ENCODE data around the gene ZNF410.

DNA sequence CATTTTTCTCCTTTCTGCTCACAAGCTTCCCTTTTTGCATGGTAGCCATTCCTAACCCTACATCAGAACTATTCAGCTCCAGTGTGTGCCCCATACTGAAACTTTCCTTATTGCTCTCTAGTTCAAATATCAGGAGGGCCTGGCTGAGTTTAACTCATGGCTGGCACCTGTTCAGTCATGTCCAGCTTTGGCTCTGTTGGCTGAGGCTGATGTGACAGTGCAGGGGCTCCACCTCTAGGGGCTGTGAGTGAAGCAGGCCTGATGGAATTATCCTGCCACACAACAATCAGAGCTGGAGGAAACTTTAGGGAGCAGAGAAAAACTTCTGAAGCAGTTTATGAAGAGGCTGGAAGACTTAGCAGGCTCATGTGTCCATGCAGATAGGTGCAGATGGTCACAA, 71.9 kb downstream of the ZNF410 start:
- TF ChIP-seq CTCF (IDR thresholded peaks at IDR 0.05), result no peak
- TF ChIP-seq POLR2A (IDR thresholded peaks at IDR 0.05), result no peak
